OCI-M1 (cell line): ENCODE data around the gene NOL4L.

Experiments used
- DNase-seq: peaks from one replicate; lab custom pipeline; 2025; lab: John Stamatoyannopoulos, UW

The NOL4L gene

DNA sequence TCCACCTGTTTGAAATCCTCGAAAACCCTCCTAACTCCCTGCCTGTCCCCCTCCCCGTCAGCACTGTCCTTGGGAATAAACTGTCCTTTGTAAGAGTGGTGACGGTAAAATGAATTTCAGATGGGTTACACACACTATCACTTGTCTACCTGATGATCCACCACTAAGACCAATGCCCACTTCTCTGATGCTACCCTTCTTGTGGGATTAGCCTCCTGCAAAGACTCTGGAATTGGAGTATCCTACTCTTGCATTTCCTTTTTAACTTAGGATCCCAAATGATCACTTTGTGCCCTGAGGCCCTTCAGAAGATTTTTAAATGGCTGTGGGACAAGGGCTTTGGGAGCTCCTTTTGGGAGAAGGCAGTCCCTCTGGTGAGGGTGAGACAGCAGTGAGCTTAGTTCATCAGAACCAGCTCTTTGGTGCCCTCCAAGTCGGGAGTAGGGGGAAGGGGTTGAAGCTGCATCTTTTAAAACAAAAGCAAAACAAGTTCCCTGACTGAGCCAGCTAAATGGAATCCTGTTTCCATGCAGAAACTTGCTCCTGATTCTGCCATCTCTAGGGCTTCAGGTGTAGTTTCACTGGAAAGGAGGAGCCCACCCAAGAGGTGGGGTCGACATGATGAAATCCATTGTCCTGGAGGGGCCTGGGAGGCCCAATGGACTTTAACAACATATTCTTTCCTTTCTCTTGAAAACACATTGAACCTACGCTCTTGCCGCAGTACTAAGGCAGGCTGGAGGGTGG is 140.5 kb downstream of the NOL4L start:
- DNase-seq: no peak

DNA sequence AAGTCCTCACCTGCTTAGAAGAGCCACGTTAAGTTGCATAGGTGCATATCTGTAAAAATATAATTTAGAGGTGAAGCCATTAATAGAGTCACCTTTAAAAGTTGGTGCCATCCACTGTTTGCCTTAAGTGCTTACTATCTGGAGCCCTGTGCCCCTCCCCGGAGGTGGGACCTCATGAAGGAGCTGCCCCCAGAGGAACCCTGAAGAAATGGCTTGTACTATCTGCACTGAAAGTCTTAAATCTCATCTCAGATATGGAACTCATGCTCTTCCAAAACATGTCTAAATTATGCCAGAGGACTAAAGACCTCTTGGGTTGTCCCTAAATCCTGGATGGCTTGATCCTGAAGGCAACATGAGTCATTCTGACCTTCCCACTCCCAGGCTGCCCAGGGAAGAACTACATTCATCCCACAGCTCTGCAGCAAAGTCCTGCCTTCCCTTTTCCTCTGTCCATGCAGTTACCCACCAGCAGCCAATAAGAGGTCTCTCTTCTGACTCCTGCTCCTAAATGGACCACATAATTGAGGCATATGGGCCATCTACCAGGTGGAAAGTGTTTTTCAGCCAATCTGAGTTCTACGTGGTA is 141.7 kb downstream of the NOL4L start:
- DNase-seq: peak; percentile 24

DNA sequence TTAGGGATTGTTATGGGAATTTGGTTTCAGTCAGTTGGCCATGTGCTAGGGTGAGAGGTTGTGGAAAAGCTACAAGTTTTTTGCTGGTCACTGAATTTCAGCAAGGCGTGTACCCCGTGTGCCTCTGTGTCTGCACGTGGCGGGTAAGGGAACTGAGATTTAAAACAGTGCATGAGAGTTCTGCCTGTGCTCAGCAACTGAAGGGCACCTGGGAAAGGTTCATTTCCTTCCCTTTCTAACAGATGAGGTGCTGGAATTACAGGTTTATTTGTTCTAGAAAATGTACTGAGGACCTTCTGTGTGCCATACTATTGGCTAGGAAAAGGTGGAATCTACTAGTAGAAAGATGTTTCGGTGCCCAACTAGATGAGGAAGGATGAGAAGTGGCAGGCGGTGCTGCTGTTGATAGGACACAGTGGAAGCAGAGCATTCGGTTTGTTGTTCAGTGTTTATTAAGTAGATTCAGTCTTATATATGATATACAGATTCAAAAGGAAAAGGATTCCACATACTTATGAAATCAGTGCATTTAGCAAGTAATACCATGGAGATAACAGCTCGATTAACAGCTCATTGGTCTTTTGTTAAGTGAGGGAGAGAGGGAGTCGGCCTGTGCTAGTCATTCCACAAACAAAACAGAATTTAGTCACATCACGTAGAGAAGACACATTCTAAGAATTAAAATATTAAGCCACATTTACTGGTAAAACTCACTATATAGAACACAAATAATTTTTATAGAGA is 142.3 kb downstream of the NOL4L start:
- DNase-seq: peak; percentile 10

DNA sequence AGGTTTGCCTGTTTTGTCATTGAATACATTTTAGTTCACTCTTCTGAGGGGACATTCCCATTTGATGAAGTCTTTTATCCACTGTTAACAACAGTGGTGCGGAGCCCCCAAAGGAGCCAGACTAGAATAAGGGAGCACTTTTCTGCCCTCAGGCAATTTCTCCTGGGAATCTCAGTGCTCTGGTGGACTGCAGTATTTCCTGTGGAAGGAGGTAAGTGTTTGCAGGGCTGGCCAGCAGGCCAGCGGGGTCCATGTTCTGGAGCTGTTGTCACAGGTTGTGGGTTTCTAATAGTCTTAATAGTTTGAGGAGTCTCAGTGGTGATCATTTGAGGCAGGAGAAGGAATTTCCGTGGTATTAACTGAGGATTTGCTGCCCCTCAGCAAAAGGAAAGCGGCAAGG is 143.5 kb downstream of the NOL4L start:
- peak; percentile 8 for DNase-seq

DNA sequence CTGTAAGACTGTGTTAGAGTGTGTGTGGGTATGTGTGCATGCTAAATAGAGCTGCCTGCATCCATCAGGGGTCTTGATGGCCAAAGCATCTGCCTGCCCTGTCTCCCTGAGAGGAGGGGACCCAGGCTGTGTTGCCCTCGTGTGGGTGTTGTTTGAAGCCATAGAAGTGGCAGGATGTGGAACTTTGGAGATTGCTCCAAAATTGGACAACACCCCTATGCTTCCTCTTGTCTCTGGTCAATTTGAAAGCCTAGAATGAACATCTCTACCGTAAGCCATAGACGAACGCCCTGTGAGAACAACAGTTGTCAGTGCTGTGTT is 144.4 kb downstream of the NOL4L start:
- DNase-seq: no peak

DNA sequence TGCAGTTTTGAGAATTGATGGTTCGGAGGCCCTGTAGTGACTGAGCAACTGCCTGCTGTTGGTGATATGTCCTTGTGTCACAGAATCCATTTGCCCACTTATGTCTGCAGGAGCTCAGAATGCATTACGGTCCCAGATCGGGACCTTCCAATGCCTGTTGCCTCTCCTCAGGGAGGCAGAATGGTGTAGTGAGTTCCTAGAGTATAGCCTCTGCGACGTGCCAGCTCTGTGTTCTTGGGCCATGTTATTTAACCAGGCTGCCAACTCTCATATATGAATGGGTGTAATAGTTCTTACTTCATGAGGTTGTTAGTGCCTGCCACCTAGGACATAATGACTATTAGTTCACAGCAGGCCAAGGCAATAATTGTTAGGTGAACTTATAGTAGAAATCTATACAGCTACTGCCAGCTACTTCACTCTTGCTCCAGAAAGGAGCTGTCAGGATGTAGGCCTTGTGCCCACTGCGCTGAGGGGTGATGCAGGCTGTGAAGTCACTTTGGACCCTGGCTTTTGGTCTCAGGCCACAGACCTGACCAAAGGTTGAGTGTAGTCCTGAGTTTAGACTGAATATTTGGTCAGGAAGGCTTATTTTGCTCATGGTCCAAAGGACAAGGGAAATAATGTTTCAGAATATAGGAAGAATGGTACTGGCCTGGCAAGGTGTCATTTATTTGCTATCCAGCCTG is 144.9 kb downstream of the NOL4L start:
- DNase-seq: peak; percentile 8

DNA sequence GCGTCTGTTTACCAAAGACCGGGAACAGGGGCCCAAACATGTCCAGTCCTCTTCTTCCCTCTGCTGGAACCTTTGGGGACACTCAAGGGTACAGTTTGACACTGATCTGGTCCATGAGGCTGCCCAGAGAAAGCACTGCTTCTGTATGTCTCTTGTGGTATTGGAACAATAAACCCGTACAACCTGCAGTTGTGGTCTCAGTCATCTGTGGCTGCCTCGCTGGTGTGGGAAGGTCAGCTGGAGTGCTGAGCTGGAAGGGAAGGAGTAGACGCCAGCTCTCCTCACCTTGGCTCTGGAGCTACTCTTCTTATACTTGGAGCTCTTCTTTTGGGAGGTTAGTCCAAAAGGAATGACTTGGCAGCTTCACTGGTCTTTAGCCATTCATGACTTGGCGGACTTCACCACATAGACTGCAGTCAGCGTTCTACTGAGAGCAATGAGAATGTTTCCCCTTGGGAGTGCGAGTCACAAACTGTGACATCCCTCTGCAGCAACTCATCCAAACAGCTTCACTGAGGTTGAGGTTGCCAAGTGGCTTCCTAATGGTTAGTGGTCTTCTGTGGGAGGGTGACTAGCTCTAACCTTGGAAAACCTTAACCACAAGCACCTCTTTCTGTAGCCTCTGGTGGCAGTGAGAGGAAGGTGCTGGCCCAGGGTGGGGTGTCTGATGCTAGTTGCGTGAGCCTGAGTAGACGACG is 145.9 kb downstream of the NOL4L start:
- peak; percentile 39 for DNase-seq

DNA sequence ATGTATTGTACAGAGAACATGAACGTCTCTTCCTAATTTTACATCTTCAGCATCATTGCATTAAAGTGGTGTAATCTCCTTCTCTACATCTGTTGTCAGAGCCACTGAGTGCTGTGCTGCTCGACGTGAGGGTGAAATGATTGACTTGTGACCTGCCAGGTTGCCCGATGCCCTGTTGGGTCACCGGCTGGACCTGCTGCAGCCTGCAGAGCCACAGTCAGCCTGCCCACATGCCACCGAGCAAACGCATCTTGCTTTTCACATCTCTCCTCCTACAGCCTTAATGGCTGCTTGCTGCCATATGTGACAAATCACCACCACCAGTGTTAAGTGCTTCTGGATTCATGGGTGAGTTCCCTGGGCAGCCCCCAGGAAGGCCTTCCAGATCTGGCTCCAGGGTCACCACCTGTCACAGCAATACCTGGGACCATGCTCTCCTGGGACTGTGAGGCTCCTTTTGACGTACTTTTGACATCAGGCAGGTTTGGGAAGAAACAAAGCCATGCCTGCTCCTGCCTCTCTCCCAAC is 146.7 kb downstream of the NOL4L start:
- no peak for DNase-seq

DNA sequence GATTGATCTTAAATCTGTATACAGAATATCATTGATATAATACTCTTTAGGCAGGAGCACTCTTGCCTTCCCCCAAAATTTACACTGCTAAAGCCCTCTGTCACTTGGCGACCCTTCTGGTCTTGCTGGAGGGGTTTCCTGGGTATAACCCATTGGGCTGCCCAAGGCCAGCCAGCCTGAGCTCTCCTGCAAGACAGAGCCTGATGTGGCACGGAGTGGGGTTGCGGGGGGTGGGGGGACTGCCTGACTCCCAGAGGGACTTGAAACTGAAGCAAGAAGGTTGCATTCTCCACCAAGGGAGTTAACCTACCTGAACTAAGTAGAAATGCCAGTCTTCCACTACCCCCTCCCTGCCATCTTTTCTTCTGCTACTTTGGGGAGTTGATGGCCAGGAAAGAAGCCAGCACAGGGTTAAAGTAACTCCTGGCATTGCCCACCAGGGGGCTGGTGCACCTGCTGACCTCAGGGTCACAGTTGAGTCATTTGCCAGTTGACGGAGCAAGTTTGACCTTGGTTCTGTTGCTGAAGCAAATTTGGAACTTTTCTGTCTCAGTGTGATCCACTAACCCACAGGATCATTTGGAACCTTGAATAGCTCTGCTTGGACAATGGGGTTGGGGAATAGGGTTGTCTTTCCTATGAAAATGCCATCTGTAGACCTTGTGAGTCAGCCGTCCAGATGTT is 147.6 kb downstream of the NOL4L start:
- peak; percentile 6 for DNase-seq

DNA sequence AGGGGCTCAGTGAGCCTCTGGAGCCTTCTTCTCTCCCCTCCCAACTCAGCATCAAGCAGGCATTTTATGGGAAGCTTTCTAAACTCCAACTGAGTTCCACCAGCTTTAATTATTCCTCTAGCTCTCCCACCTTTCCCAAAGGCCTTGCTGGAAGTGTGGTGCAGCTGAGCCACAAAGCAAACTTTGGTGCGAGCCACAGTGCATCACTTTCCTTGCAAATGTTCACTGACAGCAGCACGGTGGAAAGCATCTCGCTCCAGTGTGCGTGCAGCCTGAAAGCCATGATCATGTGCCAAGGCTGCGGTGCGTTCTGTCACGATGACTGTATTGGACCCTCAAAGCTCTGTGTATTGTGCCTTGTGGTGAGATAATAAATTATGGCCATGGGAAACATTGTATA is 148.2 kb downstream of the NOL4L start:
- no peak for DNase-seq

DNA sequence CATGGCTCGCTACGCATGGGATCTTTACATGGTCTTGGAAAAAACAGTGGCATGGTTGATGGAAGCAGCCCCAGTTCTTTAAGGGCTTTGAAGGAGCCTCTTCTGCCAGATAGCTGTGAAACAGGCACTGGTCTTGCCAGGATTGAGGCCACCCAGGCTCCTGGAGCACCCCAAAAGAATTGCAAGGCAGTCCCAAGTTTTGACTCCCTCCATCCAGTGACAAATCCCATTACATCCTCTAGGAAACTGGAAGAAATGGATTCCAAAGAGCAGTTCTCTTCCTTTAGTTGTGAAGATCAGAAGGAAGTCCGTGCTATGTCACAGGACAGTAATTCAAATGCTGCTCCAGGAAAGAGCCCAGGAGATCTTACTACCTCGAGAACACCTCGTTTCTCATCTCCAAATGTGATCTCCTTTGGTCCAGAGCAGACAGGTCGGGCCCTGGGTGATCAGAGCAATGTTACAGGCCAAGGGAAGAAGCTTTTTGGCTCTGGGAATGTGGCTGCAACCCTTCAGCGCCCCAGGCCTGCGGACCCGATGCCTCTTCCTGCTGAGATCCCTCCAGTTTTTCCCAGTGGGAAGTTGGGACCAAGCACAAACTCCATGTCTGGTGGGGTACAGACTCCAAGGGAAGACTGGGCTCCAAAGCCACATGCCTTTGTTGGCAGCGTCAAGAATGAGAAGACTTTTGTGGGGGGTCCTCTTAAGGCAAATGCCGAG is 148.8 kb downstream of the NOL4L start:
- no peak for DNase-seq

DNA sequence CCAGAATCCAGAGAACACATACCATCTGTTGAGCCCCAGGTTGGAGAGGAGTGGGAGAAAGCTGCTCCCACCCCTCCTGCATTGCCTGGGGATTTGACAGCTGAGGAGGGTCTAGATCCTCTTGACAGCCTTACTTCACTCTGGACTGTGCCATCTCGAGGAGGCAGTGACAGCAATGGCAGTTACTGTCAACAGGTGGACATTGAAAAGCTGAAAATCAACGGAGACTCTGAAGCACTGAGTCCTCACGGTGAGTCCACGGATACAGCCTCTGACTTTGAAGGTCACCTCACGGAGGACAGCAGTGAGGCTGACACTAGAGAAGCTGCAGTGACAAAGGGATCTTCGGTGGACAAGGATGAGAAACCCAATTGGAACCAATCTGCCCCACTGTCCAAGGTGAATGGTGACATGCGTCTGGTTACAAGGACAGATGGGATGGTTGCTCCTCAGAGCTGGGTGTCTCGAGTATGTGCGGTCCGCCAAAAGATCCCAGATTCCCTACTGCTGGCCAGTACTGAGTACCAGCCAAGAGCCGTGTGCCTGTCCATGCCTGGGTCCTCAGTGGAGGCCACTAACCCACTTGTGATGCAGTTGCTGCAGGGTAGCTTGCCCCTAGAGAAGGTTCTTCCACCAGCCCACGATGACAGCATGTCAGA is 149.6 kb downstream of the NOL4L start:
- DNase-seq: no peak

DNA sequence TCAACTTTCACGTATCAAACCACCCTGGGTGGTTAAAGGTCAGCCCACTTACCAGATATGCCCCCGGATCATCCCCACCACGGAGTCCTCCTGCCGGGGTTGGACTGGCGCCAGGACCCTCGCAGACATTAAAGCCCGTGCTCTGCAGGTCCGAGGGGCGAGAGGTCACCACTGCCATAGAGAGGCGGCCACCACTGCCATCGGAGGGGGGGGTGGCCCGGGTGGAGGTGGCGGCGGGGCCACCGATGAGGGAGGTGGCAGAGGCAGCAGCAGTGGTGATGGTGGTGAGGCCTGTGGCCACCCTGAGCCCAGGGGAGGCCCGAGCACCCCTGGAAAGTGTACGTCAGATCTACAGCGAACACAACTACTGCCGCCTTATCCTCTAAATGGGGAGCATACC is 150.7 kb downstream of the NOL4L start:
- no peak for DNase-seq

DNA sequence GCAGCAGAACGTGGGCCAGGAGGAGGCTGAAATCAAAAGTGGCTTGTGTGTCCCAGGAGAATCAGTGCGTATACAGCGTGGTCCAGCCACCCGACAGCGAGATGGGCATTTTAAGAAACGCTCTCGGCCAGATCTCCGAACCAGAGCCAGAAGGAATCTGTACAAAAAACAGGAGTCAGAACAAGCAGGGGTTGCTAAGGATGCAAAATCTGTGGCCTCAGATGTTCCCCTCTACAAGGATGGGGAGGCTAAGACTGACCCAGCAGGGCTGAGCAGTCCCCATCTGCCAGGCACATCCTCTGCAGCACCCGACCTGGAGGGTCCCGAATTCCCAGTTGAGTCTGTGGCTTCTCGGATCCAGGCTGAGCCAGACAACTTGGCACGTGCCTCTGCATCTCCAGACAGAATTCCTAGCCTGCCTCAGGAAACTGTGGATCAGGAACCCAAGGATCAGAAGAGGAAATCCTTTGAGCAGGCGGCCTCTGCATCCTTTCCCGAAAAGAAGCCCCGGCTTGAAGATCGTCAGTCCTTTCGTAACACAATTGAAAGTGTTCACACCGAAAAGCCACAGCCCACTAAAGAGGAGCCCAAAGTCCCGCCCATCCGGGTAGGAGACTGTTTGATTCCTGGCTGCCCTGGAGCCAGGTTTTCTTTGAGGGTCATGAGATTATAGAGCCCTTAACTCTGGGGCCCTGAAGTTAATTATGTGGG is 151.7 kb downstream of the NOL4L start:
- no peak for DNase-seq

DNA sequence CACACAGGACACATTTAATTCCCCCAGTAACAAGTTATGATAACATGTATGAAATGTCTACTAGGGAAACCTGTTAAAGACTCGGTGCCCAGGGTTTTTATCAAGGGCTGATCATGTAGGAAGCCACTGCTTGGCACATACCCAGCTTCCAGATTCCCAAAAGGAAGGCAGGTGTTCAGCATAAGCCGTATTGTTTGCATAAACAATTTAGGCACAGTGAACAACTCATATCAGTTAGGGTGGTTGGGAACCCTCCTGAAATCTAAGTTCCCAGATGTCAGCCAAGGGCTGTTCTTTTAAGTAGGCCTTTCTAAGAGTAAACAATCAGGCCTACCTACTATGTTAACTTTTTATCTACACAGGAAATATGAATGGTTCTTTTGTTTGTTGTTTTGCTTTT is 152.9 kb downstream of the NOL4L start:
- no peak for DNase-seq

DNA sequence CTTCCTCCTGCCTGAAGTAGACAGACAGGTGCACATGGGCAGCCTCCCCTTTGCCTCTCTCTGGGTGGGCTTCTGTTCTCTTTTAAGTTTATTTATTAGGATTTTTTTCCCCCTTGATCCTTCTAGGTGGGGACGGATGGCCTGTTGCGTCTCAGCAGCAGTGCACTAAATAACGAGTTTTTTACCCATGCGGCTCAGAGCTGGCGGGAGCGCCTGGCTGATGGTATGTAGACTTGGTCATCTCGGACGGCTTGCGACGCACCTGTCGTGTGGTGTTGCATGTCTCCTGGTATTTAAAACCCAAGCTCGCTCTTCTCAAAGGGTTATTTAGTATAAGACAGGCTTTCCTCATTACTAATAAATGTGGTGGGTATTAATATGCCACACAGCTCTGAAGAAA is 153.7 kb downstream of the NOL4L start:
- no peak for DNase-seq

DNA sequence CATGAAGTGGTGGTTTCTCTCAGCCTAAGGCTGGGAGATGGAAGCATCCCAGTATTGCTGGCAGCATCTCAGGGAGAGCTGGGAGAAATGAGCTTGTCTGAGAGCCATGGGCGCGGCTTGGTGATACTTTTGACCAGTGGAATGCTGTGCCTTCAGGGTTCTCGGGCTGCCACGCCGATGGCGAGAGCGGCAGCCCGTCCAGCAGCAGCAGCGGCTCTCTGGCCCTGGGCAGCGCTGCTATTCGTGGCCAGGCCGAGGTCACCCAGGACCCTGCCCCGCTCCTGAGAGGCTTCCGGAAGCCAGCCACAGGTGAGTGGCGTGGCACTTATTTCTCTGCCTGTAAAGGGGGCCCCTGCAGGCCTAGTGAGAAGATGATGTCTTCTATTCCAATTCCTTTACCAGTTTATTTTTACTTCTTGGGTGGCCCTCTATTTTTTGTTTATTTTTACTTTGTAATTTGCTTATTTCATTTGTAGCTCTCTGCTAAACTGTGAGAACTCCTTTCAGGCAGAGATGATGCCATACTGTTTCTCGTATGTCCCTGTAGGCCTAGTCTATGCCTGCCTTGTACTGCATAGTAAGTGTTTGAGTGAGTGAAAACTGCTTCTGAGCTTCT is 155.3 kb downstream of the NOL4L start:
- no peak for DNase-seq

DNA sequence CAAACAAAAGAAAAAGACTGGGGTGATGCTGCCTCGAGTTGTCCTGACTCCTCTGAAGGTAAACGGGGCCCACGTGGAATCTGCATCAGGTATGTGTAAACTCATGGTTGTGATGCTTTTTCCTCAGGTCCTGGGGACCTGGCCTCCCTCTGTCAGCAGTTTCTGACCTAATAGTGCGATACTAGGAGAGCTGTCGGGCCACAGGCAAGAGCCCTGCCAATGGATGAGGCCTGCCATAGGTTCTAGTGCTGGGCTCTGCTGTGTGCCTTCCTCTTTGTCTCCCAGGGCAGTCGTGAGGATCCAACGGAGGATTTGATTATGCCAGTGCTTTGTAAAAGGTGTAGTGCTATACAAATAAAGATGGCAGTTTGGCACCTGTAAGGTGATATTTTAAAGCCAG is 155.8 kb downstream of the NOL4L start:
- DNase-seq: no peak

DNA sequence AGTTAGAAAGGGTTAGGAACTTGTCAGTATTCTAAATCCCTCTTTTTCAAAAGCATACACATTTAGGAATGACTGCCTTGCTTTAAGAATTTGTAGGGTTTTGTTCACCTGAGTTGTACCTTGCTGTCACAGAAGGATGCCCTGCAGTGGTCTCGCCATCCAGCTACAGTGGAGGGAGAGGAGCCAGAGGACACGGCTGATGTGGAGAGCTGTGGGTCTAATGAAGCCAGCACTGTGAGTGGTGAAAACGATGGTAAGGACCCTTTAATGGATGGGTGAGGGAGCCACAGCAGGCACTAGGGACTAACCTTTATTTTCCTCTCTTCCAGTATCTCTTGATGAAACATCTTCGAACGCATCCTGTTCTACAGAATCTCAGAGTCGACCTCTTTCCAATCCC is 157.1 kb downstream of the NOL4L start:
- DNase-seq: no peak
